HUES64 (cell line): ENCODE measurements around the gene SLC6A11.

ENCODE experiments used
- H3K27ac ChIP-seq: 2 replicates; pipeline ENCODE4 v1.7.0; 2013; ENCODE audit warnings: low read depth, low read length, inconsistent platforms
- H3K27me3 ChIP-seq: 2 replicates; pipeline ENCODE4 v1.6.1; 2013; ENCODE audit warnings: mild to moderate bottlenecking, low read length; ENCODE audit not compliant: insufficient read depth
- H3K36me3 ChIP-seq: 2 replicates; pipeline ENCODE4 v1.6.1; 2013; ENCODE audit warnings: mild to moderate bottlenecking, low read length; ENCODE audit not compliant: insufficient read depth
- H3K4me1 ChIP-seq: 2 replicates; pipeline ENCODE4 v1.6.1; 2013; ENCODE audit warnings: mild to moderate bottlenecking, low read length, moderate library complexity; ENCODE audit not compliant: insufficient read depth
- H3K4me3 ChIP-seq: 2 replicates; pipeline ENCODE4 v1.5.1; 2013; ENCODE audit warnings: mild to moderate bottlenecking, low read length, moderate library complexity
- H3K9ac ChIP-seq: 2 replicates; pipeline ENCODE4 v1.6.1; 2013; ENCODE audit warnings: mild to moderate bottlenecking, low read depth, low read length
- H3K9me3 ChIP-seq: 2 replicates; pipeline ENCODE4 v1.6.1; 2013; ENCODE audit warnings: low read depth, low read length; ENCODE audit not compliant: insufficient read depth
- WGBS: fragments of 150-250, 120-280 bp; methylation state at CpG from one replicate; pipeline ENCODE4 v1.1.7; 2013; ENCODE audit warnings: missing lambda C conversion rate; 5-methylcytosine and 5-hydroxymethylcytosine counted together

The SLC6A11 gene

GRCh38 chr3:10945683-10946287, 129.8 kb downstream of the SLC6A11 start:
- Histone ChIP-seq H3K36me3 (no peaks in the 10 kb centered on the region), H3K4me3 (no peak overlapping the region), H3K27ac (no peak overlapping the region), H3K4me1 (no peaks in the 10 kb centered on the region), H3K9ac (no peak overlapping the region), H3K9me3 (peaks cover 8% of the 10 kb centered on the region; the same call in 1 of the 2 replicates), H3K27me3 (no peaks in the 10 kb centered on the region)
- 55% methylated on average over 8 of the region's 8 CpGs for WGBS

GRCh38 chr3:10946526-10946925, 130.5 kb downstream of the SLC6A11 start:
- Histone ChIP-seq H3K4me1 (no peaks in the 10 kb centered on the region), H3K27ac (no peak overlapping the region), H3K4me3 (no peak overlapping the region), H3K9me3 (peaks cover 8% of the 10 kb centered on the region; the same call in 1 of the 2 replicates), H3K9ac (no peak overlapping the region), H3K36me3 (no peaks in the 10 kb centered on the region), H3K27me3 (no peaks in the 10 kb centered on the region)
- WGBS = 95% methylated on average over 8 of the region's 8 CpGs

DNA sequence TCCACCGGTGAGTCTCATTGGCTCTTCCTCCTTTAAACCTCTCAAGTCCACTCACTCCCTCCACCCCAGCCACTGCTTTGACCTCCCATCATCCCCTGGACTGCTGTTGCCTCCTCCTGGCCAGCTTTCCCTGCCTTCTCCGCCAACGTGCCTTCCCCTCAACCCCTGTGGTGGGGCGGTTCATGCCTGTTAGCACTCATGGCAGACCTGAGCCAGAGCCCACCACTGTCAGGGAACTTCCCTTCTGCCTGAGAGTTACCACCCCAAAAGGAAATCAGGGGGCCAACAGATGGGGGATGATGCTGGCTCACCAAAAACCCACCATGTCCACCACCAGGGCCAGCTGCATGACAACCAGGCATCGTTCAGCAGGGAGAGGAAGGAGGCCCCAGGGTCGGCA, 132.3 kb downstream of the SLC6A11 start:
- no peaks in the 10 kb centered on the region for H3K27me3 ChIP-seq
- no peak overlapping the region for H3K9ac ChIP-seq
- H3K27ac ChIP-seq = no peak overlapping the region

DNA sequence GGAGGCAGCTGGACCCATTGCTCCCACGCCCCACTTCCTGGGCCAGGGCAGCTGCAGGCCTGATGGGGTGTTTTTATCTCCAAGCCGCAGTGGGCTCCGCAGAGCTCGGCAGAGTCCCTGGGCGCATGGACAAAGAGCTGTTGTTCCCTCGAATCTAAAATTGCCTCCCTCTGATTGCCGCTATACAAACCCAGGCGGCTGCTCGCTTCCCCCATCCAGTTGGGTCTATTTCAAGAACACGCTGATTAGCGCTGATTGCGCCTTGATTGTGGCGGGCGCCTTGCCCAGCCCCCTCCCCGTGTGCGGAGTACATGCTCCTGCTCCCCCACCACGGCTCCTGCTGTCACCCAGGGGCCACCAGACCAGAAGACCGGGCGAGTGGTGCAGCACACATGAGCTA, 133.2 kb downstream of the SLC6A11 start:
- Histone ChIP-seq H3K4me1 (no peaks in the 10 kb centered on the region), H3K36me3 (no peaks in the 10 kb centered on the region), H3K27ac (no peak overlapping the region), H3K27me3 (no peaks in the 10 kb centered on the region), H3K4me3 (no peak overlapping the region), H3K9me3 (no peaks in the 10 kb centered on the region), H3K9ac (no peak overlapping the region)
- WGBS = 93% methylated on average over 19 of the region's 19 CpGs

More for the DNA sequence above, 132.3 kb downstream of the SLC6A11 start:
- Histone ChIP-seq H3K36me3 (no peaks in the 10 kb centered on the region), H3K9me3 (no peaks in the 10 kb centered on the region), H3K4me3 (no peak overlapping the region), H3K4me1 (no peaks in the 10 kb centered on the region)
- 87% methylated on average over 6 of the region's 6 CpGs for WGBS

- no peak overlapping the region for H3K4me3 ChIP-seq
- no peak overlapping the region for H3K27ac ChIP-seq
- H3K36me3 ChIP-seq = no peaks in the 10 kb centered on the region
- 71% methylated on average over 12 of the region's 12 CpGs for WGBS
- no peak overlapping the region for H3K9ac ChIP-seq
- H3K4me1 ChIP-seq = no peaks in the 10 kb centered on the region
- H3K9me3 ChIP-seq = no peaks in the 10 kb centered on the region
- no peaks in the 10 kb centered on the region for H3K27me3 ChIP-seq
Observed at GRCh38 chr3:10950476-10951294, 134.7 kb downstream of the SLC6A11 start.

- Histone ChIP-seq H3K27ac (no peak overlapping the region), H3K9me3 (no peaks in the 10 kb centered on the region), H3K27me3 (no peaks in the 10 kb centered on the region), H3K4me3 (no peak overlapping the region), H3K36me3 (no peaks in the 10 kb centered on the region), H3K9ac (no peak overlapping the region), H3K4me1 (no peaks in the 10 kb centered on the region)
- WGBS = 80% methylated on average over 7 of the region's 7 CpGs
Observed at GRCh38 chr3:10951295-10951926, 135.4 kb downstream of the SLC6A11 start.

DNA sequence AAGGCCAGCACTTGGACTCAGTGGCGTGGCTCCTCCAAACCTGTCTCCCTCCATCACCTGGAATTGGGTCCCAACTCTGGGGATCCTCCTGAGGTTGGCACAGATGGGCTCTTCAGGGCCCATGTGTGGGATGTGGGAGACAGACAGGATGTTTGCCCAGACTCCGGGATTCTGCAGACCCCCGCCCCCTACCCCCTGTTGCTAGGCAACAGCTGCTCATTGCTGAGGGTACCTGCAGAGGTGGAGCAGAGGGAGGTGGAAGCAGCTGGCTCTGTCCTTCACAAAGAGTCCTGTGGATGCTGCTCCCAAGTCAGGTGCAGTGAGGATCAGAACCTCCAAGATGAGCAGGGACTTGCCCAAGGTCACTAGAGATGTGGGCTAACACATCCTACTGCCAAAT, 136.5 kb downstream of the SLC6A11 start:
- no peak overlapping the region for H3K27ac ChIP-seq
- no peak overlapping the region for H3K9ac ChIP-seq
- no peaks in the 10 kb centered on the region for H3K36me3 ChIP-seq
- H3K27me3 ChIP-seq = no peaks in the 10 kb centered on the region
- H3K4me1 ChIP-seq = no peaks in the 10 kb centered on the region
- 78% methylated on average over 3 of the region's 3 CpGs for WGBS
- no peaks in the 10 kb centered on the region for H3K9me3 ChIP-seq
- H3K4me3 ChIP-seq = no peak overlapping the region

DNA sequence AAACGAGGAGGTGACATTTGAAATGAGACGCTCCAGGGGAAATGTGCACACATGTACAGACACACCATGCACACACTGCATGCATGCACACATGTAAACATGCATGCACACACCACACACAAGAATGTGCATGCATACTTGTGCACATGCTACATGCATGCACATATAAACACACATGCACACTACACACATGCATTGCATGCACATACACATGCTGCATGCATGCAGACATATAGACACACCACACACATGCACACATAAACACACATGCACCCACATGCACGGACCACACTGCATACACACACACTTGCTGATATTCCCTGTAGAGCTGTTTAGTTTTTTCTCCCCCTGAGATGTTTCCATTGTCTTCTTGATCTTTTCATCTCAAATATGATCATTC, 138.7 kb downstream of the SLC6A11 start:
- no peak overlapping the region for H3K27ac ChIP-seq
- H3K36me3 ChIP-seq = no peaks in the 10 kb centered on the region
- no peaks in the 10 kb centered on the region for H3K4me1 ChIP-seq

DNA sequence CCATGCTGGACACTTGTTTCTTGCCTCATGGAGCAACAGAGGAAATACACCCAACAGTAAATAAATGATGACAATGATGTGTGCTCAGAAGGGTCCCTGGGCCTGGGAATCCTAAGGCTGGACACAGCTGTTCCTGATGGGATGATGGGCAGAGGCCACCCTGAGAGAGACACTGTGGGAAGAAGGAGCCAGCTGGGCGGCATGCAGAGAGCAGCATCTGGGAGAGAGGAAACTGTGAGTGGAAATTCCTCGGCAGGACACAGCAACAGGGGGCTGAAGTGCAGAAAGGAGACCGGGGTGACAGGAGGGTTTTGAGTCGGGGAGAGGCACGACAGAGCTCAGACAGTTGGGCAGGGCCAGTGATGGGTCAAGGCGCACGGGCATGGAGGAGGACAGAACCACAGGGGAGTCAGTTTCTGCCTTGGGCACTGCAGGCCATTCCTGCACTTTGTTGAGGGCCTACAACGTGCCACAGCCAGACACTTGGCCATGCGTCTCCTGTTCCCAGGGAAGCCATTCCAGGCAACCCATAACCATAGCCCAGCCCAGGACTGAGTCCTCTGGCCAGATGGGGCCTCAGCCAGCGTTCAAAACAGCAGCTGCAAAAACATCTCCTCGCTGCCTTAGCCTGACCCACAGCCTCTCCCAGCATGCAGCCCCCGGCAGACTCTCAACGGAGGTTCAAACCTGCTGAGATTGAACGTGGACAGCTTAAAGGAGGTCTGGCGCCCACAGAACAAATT, 139.9 kb downstream of the SLC6A11 start:
- 84% methylated on average over 15 of the region's 15 CpGs for WGBS
- Histone ChIP-seq H3K27ac (no peak overlapping the region), H3K36me3 (no peaks in the 10 kb centered on the region), H3K9ac (no peak overlapping the region), H3K4me3 (no peak overlapping the region), H3K27me3 (no peaks in the 10 kb centered on the region), H3K4me1 (no peaks in the 10 kb centered on the region), H3K9me3 (no peaks in the 10 kb centered on the region)

More for the DNA sequence above, 138.7 kb downstream of the SLC6A11 start:
- H3K9me3 ChIP-seq = no peaks in the 10 kb centered on the region
- no peak overlapping the region for H3K4me3 ChIP-seq
- 98% methylated on average over 3 of the region's 3 CpGs for WGBS
- no peak overlapping the region for H3K9ac ChIP-seq
- H3K27me3 ChIP-seq = no peaks in the 10 kb centered on the region

DNA sequence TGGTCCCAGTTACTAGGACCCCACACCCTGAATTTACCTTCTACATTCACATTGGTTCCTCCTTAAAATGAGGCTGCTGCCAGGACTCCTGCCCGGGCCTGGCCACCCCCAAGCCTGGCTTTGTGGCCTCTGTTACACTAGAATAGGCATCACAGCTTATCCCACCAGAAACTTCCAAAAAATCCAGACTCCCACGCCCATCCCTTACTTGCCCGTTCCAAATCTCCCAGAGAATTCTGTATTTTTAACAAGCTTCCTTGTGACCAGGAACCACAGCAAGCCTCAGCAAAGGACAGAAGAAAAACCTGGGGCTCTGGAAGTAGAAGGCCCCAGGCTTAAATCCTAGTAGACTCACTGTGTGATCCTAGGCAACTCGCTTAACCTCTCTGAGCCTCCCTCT, 140.5 kb downstream of the SLC6A11 start:
- Histone ChIP-seq H3K4me3 (no peak overlapping the region), H3K9ac (no peak overlapping the region), H3K27me3 (no peaks in the 10 kb centered on the region), H3K4me1 (no peaks in the 10 kb centered on the region), H3K9me3 (no peaks in the 10 kb centered on the region), H3K27ac (no peak overlapping the region), H3K36me3 (no peaks in the 10 kb centered on the region)
- WGBS = 89% methylated on average over 4 of the region's 4 CpGs

GRCh38 chr3:10956986-10957385, 141.0 kb downstream of the SLC6A11 start:
- Histone ChIP-seq H3K27ac (no peak overlapping the region), H3K36me3 (no peaks in the 10 kb centered on the region), H3K9me3 (no peaks in the 10 kb centered on the region), H3K4me3 (no peak overlapping the region), H3K4me1 (no peaks in the 10 kb centered on the region), H3K9ac (no peak overlapping the region), H3K27me3 (no peaks in the 10 kb centered on the region)
- WGBS = 90% methylated on average over 6 of the region's 6 CpGs
